ENCODE results near the gene MYL6B. TPM values are rescaled to one million over a fixed set of nuclear protein-coding genes. Genes with fewer than 3 reads are reported as not detected.
A peak's percentile ranks its signal among the peaks of the same experiment; 100 is the strongest.

The MYL6B gene
- total RNA-seq, 3 donors from 2014 or later = 29.6 to 52.8 (median 43.2) TPM

GRCh38 chr12:56130876-56131275 lies 21.5 kb upstream of the MYL6B start:
- TF ChIP-seq POLR2AphosphoS5 (IDR thresholded peaks at IDR 0.05) = no peak
- TF ChIP-seq POLR2A (IDR thresholded peaks at IDR 0.05) = no peak
- TF ChIP-seq CTCF (IDR thresholded peaks at IDR 0.05) = no peak
- no peak for DNase-seq (ENCODE audit: low spot score in 2 of 2)
- Histone ChIP-seq H3K4me1 (peaks cover 3 to 14% of the 10 kb centered on the region in 2 donors), H3K4me3 (no peak overlapping the region), H3K27ac (peak overlapping the region in 1 of 2 donors; percentile 94), H3K9me3 (no peaks in the 10 kb centered on the region), H3K27me3 (no peaks in the 10 kb centered on the region), H3K36me3 (peaks cover 5% of the 10 kb centered on the region)
- intact Hi-C loops (cut with DNase I; ENCODE audit: low total_unique reads) = no loop called here

- H3K27me3 ChIP-seq = no peaks in the 10 kb centered on the region
- H3K36me3 ChIP-seq = peaks cover 5% of the 10 kb centered on the region
- no peaks in the 10 kb centered on the region for H3K4me1 ChIP-seq
- no peak for DNase-seq (ENCODE audit: low spot score in 2 of 2)
- intact Hi-C loops (cut with DNase I; ENCODE audit: low total_unique reads) = no loop called here
- H3K9me3 ChIP-seq = no peaks in the 10 kb centered on the region
- no peak overlapping the region for H3K27ac ChIP-seq
- TF ChIP-seq POLR2A (IDR thresholded peaks at IDR 0.05) = no peak
- no peak for TF ChIP-seq CTCF (IDR thresholded peaks at IDR 0.05)
- no peak for TF ChIP-seq POLR2AphosphoS5 (IDR thresholded peaks at IDR 0.05)
- H3K4me3 ChIP-seq = no peak overlapping the region
Observed at GRCh38 chr12:56134897-56135296, 17.5 kb upstream of the MYL6B start.

GRCh38 chr12:56137853-56138571 lies 14.4 kb upstream of the MYL6B start:
- H3K36me3 ChIP-seq = no peaks in the 10 kb centered on the region
- TF ChIP-seq POLR2AphosphoS5 (IDR thresholded peaks at IDR 0.05) = no peak
- no peak overlapping the region for H3K4me3 ChIP-seq
- no peaks in the 10 kb centered on the region for H3K4me1 ChIP-seq
- no peaks in the 10 kb centered on the region for H3K27me3 ChIP-seq
- intact Hi-C loops (cut with DNase I; ENCODE audit: low total_unique reads) = no loop called here
- no peaks in the 10 kb centered on the region for H3K9me3 ChIP-seq
- no peak overlapping the region for H3K27ac ChIP-seq
- no peak for DNase-seq (ENCODE audit: low spot score in 2 of 2)

- Histone ChIP-seq H3K27me3 (no peaks in the 10 kb centered on the region), H3K36me3 (peaks cover 9% of the 10 kb centered on the region), H3K4me1 (no peaks in the 10 kb centered on the region), H3K27ac (peak overlapping the region in 1 of 2 donors; percentile 45), H3K9me3 (no peaks in the 10 kb centered on the region), H3K4me3 (no peak overlapping the region)
- DNase-seq (ENCODE audit: low spot score in 2 of 2) = no peak
- intact Hi-C loops (cut with DNase I; ENCODE audit: low total_unique reads) = no loop called here
- no peak for TF ChIP-seq CTCF (IDR thresholded peaks at IDR 0.05)
- no peak for TF ChIP-seq POLR2A (IDR thresholded peaks at IDR 0.05)
- no peak for TF ChIP-seq POLR2AphosphoS5 (IDR thresholded peaks at IDR 0.05)
Observed at GRCh38 chr12:56141946-56142784, 10.2 kb upstream of the MYL6B start.

GRCh38 chr12:56143217-56143616 lies 9.2 kb upstream of the MYL6B start:
- intact Hi-C loops (cut with DNase I; ENCODE audit: low total_unique reads) = no loop called here
- Histone ChIP-seq H3K4me3 (no peak overlapping the region), H3K4me1 (no peaks in the 10 kb centered on the region), H3K27ac (peak overlapping the region; percentile 45 to 72), H3K9me3 (no peaks in the 10 kb centered on the region), H3K27me3 (no peaks in the 10 kb centered on the region), H3K36me3 (peaks cover 9% of the 10 kb centered on the region)
- DNase-seq (ENCODE audit: low spot score in 2 of 2) = no peak
- no peak for TF ChIP-seq POLR2A (IDR thresholded peaks at IDR 0.05)
- TF ChIP-seq POLR2AphosphoS5 (IDR thresholded peaks at IDR 0.05) = no peak
- TF ChIP-seq CTCF (IDR thresholded peaks at IDR 0.05) = no peak

Data from breast epithelium (tissue), 4 donors.